Effector CD4-positive, alpha-beta T cell (primary cell): ENCODE measurements around the gene MPZL1.
"Not testable (repeated sequence)": the region's sequence is repeated elsewhere in the genome, so short reads cannot be mapped to it uniquely, and the experiment has no call there.

Experiments used
- DNase-seq: peaks from one replicate; pipeline ENCODE4 v3.0.0-alpha.2; 2020

MPZL1 gene

DNA sequence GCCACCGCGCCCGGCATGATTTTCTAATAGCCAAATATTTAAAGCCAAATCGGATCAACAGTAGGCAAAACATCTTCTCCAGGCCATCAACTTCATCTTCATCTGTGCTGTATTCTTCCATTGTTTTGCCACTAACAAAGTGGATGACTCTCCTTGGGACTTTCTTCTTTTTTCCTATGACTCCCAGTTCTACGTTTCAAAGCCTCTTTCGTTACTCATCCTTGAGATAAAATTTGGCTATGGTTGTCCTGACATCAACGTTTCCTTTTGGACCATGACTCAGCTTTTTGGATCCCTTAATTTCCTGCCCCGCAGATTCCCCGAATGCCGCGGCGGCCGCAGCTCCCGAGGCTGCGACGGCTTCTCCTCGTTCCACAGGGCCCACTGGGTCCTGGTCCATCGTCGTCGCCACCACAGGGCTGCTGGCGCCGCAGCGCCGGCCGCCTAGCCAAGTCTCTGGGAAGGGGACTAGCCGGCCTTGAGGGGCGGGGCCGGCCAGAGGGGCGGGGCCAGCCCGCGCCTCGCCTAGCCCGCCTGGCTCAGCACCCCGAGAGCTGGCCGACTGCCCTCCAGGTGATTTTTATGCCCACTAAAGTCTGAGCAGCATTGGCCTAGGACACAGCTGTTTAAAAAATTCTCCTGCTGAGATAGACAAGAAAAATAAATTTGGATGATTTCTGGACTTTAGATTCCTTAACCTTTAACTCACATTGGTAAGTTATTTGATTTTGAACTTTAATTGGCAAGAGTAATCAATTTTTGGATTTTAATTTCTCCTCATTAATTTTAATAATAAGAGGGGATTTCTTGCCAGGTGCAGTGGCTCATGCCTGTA is 98.3 kb downstream of the MPZL1 start:
- no peak for DNase-seq

- DNase-seq = no peak
Measured at GRCh38 chr1:167820684-167821355, 99.0 kb downstream of the MPZL1 start.

DNA sequence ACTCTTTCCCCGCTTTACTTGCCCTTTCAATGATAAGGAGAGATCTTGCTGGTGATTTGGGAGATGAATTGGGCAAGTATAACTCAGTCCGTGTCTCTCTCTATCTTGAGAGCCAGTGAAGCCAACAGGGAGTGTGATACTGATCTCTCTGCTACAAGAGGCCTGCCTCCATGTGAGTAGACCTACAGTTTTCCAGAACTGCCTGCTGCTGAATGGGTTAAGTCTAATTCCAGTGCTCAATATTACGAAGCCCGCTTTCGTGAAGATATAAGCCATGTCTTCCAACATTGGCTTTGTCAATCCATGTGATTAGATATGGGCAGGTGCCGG is 99.5 kb downstream of the MPZL1 start:
- no peak for DNase-seq

DNA sequence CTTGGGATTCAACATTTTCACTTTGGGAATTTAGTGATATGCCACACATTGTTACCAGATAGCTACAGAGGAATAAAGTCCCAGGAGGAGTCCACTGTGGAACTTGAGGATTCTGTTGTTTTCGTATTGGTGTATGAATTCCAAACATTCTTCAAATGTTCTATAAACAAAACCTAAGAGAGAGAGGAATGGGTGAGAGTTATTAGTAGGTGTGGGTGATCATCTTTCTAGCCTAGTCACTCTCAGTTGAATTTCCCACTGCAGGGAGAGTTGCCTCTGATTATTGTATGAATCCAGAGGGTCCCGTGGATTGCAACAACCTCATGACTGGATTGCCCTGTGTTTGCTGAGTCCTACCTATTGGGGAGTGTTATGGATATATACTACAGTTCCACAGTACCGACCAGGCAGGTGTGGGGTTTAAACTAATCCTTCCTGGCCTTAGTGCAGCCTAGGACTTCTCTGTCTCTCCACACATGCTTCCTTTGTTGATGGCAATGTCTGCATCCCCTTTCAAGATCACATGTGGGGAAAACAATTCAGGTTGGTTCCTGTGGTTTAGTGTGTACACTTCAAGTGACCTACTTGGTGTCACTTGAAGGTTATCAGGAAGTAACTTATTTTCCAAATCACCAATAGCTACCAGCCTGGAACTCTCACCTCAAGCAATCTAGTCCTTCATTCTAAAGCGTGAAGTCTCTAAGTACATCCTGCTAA is 100.3 kb downstream of the MPZL1 start:
- no peak for DNase-seq

- no peak for DNase-seq
Measured at GRCh38 chr1:167824163-167824794, 102.5 kb downstream of the MPZL1 start.

DNA sequence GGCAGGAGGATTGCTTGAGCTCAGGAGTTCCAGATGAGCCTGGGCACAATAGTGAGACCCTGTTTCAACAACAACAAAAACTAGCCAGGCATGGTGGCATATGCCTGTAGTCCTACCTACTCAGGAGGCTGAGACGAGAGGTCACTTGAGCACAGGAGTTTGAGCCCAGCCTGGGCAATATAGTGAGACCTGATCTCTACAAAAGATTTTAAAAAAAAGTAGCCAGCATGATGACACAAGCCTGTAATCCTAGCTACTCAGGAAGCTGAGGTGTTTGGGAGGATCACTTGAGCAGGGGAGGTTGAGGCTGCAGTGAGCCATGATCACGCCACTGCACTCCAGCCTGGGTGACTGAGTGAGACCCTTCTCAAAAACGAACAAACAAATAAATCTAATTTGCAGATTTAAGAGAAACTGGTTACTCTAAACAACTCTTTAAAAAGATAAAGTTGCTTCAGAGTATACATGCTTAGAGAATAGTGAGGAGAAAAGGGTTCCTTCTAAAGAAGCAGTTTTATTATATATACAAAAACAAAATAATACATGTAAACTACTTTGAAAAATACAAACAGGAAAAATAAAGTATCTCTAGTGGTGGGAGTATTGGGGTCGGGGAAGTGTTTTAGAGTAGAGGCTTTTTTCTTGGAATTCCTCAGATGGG is 103.8 kb downstream of the MPZL1 start:
- no peak for DNase-seq

DNA sequence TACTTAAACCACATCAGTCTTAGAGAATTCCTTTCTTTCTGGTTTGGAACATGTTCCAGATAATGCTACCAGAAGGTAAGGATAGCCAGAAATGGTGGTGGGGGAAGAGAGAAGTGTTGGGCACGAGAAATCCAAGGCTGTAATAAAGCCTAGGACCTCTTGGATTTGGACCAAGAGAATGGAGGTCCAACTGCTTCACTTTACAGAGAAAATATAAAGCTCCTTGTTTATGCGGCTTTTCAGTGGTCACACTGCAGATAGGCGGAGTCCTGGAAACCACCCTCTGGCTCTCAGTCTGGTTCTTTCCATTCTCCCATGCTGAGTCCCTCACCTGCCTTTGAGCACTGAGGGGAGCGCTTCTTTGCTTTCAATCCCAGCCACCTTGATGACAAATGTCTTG is 104.3 kb downstream of the MPZL1 start:
- DNase-seq = no peak

DNA sequence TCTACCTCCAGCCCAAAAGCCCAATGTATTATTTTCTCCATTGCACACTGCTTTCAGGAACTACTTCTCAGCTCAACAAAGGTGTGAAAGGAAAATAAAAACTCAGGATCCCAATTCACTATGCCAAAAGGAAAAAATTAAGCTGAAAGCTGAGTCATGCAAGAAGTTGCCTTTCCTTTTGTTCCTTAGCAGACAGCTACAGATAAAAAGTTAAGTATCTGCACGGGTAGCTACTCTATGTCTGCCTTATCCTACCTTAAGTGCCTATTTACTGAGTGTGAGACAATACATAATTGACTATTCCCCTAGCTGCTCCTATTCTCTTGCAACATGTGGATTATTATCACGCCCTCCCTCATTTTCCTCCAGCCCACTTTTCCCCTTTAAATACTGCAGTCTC is 108.1 kb downstream of the MPZL1 start:
- no peak for DNase-seq

GRCh38 chr1:167830668-167831067 is 108.9 kb downstream of the MPZL1 start:
- not testable (repeated sequence) for DNase-seq

GRCh38 chr1:167832693-167833092 is 110.9 kb downstream of the MPZL1 start:
- DNase-seq = no peak

DNA sequence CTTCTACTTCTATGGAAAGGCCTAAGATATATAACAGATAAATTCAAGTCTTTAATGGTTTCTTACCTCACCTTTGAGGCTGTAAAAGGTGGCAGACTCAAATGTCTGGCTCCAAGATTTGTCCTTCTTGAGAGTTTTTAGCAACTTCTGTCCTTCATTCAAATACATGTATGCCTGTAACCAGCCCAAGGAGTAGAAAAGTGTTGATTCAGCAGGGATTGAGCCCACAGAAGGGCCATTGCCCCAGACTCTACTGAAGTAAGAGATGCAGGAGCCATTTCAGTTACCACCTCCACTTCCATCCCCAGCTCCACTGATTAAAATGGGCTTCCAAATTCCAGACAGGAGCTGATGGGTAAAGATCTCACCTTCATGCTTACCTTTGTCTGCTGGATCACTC is 112.1 kb downstream of the MPZL1 start:
- DNase-seq = no peak

- DNase-seq = no peak
Measured at GRCh38 chr1:167836197-167836596, 114.4 kb downstream of the MPZL1 start.

DNA sequence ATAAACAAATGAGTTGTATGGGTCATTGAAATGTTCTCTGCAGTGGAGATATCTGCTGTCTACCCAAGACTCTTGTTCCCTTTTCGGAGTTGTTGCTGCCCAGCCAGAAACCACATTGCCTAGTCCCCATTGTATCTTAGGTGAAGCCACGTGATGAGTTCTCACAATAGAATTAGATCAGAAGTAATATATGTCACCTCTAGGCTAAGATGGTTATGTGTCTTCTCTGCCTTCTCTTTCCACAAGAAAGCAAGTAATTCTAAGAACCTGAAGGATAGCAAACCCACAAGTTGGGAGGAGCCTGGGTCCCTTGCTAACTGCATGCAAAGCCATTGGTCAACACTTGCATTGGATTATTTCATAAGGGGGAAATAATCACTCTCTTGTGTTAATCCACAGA is 115.5 kb downstream of the MPZL1 start:
- no peak for DNase-seq

GRCh38 chr1:167839009-167839408 is 117.2 kb downstream of the MPZL1 start:
- DNase-seq = no peak
